ENCODE results near the gene IGFN1.

- TF ChIP-seq, protein P1, sequence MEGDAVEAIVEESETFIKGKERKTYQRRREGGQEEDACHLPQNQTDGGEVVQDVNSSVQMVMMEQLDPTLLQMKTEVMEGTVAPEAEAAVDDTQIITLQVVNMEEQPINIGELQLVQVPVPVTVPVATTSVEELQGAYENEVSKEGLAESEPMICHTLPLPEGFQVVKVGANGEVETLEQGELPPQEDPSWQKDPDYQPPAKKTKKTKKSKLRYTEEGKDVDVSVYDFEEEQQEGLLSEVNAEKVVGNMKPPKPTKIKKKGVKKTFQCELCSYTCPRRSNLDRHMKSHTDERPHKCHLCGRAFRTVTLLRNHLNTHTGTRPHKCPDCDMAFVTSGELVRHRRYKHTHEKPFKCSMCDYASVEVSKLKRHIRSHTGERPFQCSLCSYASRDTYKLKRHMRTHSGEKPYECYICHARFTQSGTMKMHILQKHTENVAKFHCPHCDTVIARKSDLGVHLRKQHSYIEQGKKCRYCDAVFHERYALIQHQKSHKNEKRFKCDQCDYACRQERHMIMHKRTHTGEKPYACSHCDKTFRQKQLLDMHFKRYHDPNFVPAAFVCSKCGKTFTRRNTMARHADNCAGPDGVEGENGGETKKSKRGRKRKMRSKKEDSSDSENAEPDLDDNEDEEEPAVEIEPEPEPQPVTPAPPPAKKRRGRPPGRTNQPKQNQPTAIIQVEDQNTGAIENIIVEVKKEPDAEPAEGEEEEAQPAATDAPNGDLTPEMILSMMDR (IDR thresholded peaks at IDR 0.05; ENCODE audit: low read depth, low read length, poor library complexity, severe bottlenecking), result no peak
- no peak for TF ChIP-seq EZH2phosphoT487 (IDR thresholded peaks at IDR 0.05; ENCODE audit: borderline replicate concordance, low read length)
These were observed 60.8 kb downstream of the IGFN1 start for GRCh38 chr1:201251411-201251810.
